Activated B cell treated with CpG ODN at 0.5 μM for 24 hours (primary cell): ENCODE measurements around the gene NPLOC4. TPM values are rescaled to one million over a fixed set of nuclear protein-coding genes. Genes with fewer than 3 reads are reported as not detected.

ENCODE experiments used
- ATAC-seq: fragments of 200-7000 bp; cut with Tn5 transposase; one replicate; pipeline ENCODE4 v1.10.0; 2021; ENCODE audit warnings: low read depth, mild to moderate bottlenecking, moderate library complexity
- CTCF ChIA-PET: fragments of 350-600 bp; sonication (Branson Sonifier 250); formaldehyde crosslinking; loops from one replicate; lab custom pipeline; 2021; ENCODE audit warnings: antibody characterized with exemption; lab: Charles Lee
- POLR2A ChIA-PET: fragments of 350-600 bp; sonication (Branson Sonifier 250); formaldehyde crosslinking; loops from one replicate; lab custom pipeline; 2021; ENCODE audit warnings: antibody characterized with exemption; lab: Charles Lee
- DNase-seq: peaks from one replicate; pipeline ENCODE4 v3.0.0; 2022
- H3K27ac Mint-ChIP-seq: one replicate; pipeline ENCODE4 v1.8.0; 2020; ENCODE audit warnings: mixed read lengths
- H3K27me3 Mint-ChIP-seq: one replicate; pipeline ENCODE4 v1.8.0; 2021; ENCODE audit warnings: mixed read lengths
- H3K36me3 Mint-ChIP-seq: one replicate; pipeline ENCODE4 v1.8.0; 2021; ENCODE audit warnings: low read depth, mixed read lengths
- H3K4me1 Mint-ChIP-seq: one replicate; pipeline ENCODE4 v1.8.0; 2021; ENCODE audit warnings: mixed read lengths
- H3K4me3 Mint-ChIP-seq: one replicate; pipeline ENCODE4 v1.8.0; 2020; ENCODE audit warnings: mild to moderate bottlenecking, mixed read lengths
- H3K9me3 Mint-ChIP-seq: one replicate; pipeline ENCODE4 v1.8.0; 2020; ENCODE audit warnings: mixed read lengths
- CTCF ChIP-seq: fragments of 200-600 bp; IDR thresholded peaks from one replicate; pipeline ENCODE4 v1.8.0; 2022; ENCODE audit warnings: antibody characterized with exemption, mild to moderate bottlenecking
- intact Hi-C: fragments of 100-400 bp; cut with micrococcal nuclease; formaldehyde crosslinking; loops from one replicate; pipeline ENCODE4 v1.15.1; 2024
- total RNA-seq: library from RNA; stranded (reverse); gene quantifications from 2 replicates; pipeline ENCODE4 v1.2.3, GENCODE V29; 2022

NPLOC4 gene
- total RNA-seq, 1 donor from 2014 or later: 132 TPM

GRCh38 chr17:81579821-81580321, 57.0 kb downstream of the NPLOC4 start:
- intact Hi-C loops: no loop called here
- Mint-ChIP-seq H3K4me3 (no peak overlapping the region), H3K36me3 (peaks cover 78% of the 10 kb centered on the region), H3K9me3 (no peaks in the 10 kb centered on the region), H3K4me1 (peaks cover 12% of the 10 kb centered on the region), H3K27me3 (no peaks in the 10 kb centered on the region), H3K27ac (no peak overlapping the region)
- ATAC-seq: no peak
- POLR2A ChIA-PET: interaction anchor here (0.7 kb wide), 1 partner anchor 27 kb away, joined by 3 read pairs; the partner anchor contains the start of gene FAAP100
- CTCF ChIA-PET: no interaction called here
- no peak for DNase-seq
- TF ChIP-seq CTCF: no peak

- intact Hi-C loops: no loop called here
- no peaks in the 10 kb centered on the region for H3K27me3 Mint-ChIP-seq
- CTCF ChIA-PET: no interaction called here
- no peak for TF ChIP-seq CTCF
- DNase-seq (no peak), ATAC-seq (no peak)
- H3K36me3 Mint-ChIP-seq: peaks cover 79% of the 10 kb centered on the region
- no peak overlapping the region for H3K27ac Mint-ChIP-seq
- POLR2A ChIA-PET: interaction anchor here (0.5 to 0.7 kb wide), 2 partner anchors 27 to 495 kb away, joined by 3 read pairs; partner anchors contain the start of gene FAAP100
- no peak overlapping the region for H3K4me3 Mint-ChIP-seq
- peaks cover 12% of the 10 kb centered on the region for H3K4me1 Mint-ChIP-seq
- no peaks in the 10 kb centered on the region for H3K9me3 Mint-ChIP-seq
Observed at GRCh38 chr17:81579298-81579697, 57.6 kb downstream of the NPLOC4 start.

GRCh38 chr17:81578561-81579225, 58.2 kb downstream of the NPLOC4 start:
- intact Hi-C loops: no loop called here
- DNase-seq (no peak), ATAC-seq (no peak)
- H3K9me3 Mint-ChIP-seq: no peaks in the 10 kb centered on the region
- POLR2A ChIA-PET: interaction anchor here (0.5 to 0.7 kb wide), 2 partner anchors 26 to 496 kb away, joined by 3 read pairs; partner anchors contain the start of gene FAAP100
- no peak for TF ChIP-seq CTCF
- no peak overlapping the region for H3K27ac Mint-ChIP-seq
- peaks cover 12% of the 10 kb centered on the region for H3K4me1 Mint-ChIP-seq
- H3K36me3 Mint-ChIP-seq: peaks cover 79% of the 10 kb centered on the region
- CTCF ChIA-PET: no interaction called here
- no peaks in the 10 kb centered on the region for H3K27me3 Mint-ChIP-seq
- no peak overlapping the region for H3K4me3 Mint-ChIP-seq

GRCh38 chr17:81578038-81578441, 58.9 kb downstream of the NPLOC4 start:
- intact Hi-C loops: no loop called here
- no peak for TF ChIP-seq CTCF
- Mint-ChIP-seq H3K4me3 (no peak overlapping the region), H3K27ac (no peak overlapping the region), H3K36me3 (peaks cover 75% of the 10 kb centered on the region), H3K4me1 (peaks cover 10% of the 10 kb centered on the region), H3K9me3 (no peaks in the 10 kb centered on the region), H3K27me3 (no peaks in the 10 kb centered on the region)
- ChIA-PET POLR2A (no interaction called here), CTCF (interaction anchor here (1.5 kb wide), 1 partner anchor 23 kb away, joined by 3 read pairs; no protein-coding TSS in a partner anchor)
- no peak for ATAC-seq
- DNase-seq: no peak

- H3K4me3 Mint-ChIP-seq: no peak overlapping the region
- H3K27me3 Mint-ChIP-seq: no peaks in the 10 kb centered on the region
- H3K27ac Mint-ChIP-seq: no peak overlapping the region
- ATAC-seq: no peak
- TF ChIP-seq CTCF: no peak
- H3K9me3 Mint-ChIP-seq: no peaks in the 10 kb centered on the region
- POLR2A ChIA-PET: no interaction called here
- intact Hi-C loops: no loop called here
- peaks cover 8% of the 10 kb centered on the region for H3K4me1 Mint-ChIP-seq
- no peak for DNase-seq
- CTCF ChIA-PET: interaction anchor here (1.5 kb wide), 1 partner anchor 24 kb away, joined by 3 read pairs; no protein-coding TSS in a partner anchor
- peaks cover 76% of the 10 kb centered on the region for H3K36me3 Mint-ChIP-seq
Observed at GRCh38 chr17:81577278-81578000, 59.5 kb downstream of the NPLOC4 start.
